Parathyroid adenoma (tissue), 2 donors: ENCODE data around the gene BTN3A1.
A peak's percentile ranks its signal among the peaks of the same experiment; 100 is the strongest.
"Not testable (repeated sequence)": the region's sequence is repeated elsewhere in the genome, so short reads cannot be mapped to it uniquely, and the experiment has no call there.

Experiments used
- H2AFZ ChIP-seq: fragments of 300-600 bp; sonication (generic); one replicate; pipeline ENCODE4 v1.7.0; 2017; ENCODE audit warnings: antibody characterized with exemption, mild to moderate bottlenecking
- H3K27ac ChIP-seq: fragments of 300-600 bp; sonication (generic); one replicate; pipeline ENCODE4 v1.7.0; 2017
- H3K27me3 ChIP-seq: fragments of 300-600 bp; sonication (generic); one replicate; pipeline ENCODE4 v1.7.0; 2017; ENCODE audit warnings: low read length; ENCODE audit not compliant: control insufficient read depth, insufficient read depth
- H3K36me3 ChIP-seq: fragments of 300-600 bp; sonication (generic); one replicate; pipeline ENCODE4 v1.7.0; 2017; ENCODE audit warnings: low read length; ENCODE audit not compliant: control insufficient read depth, insufficient read depth
- H3K4me1 ChIP-seq: fragments of 300-600 bp; sonication (generic); one replicate; pipeline ENCODE4 v1.7.0; 2017; ENCODE audit warnings: control low read depth
- H3K4me2 ChIP-seq: fragments of 300-600 bp; sonication (generic); one replicate; pipeline ENCODE4 v1.7.0; 2017; ENCODE audit warnings: low read length
- H3K4me3 ChIP-seq: fragments of 300-600 bp; sonication (generic); one replicate; pipeline ENCODE4 v1.7.0; 2017; ENCODE audit warnings: low read depth, low read length
- H3K79me2 ChIP-seq: fragments of 300-600 bp; sonication (generic); one replicate; pipeline ENCODE4 v1.7.0; 2017; ENCODE audit warnings: control low read depth
- H3K9ac ChIP-seq: fragments of 300-600 bp; sonication (generic); one replicate; pipeline ENCODE4 v1.7.0; 2017; ENCODE audit warnings: mild to moderate bottlenecking
- H3K9me3 ChIP-seq: fragments of 300-600 bp; sonication (generic); one replicate; pipeline ENCODE4 v1.7.0; 2017; ENCODE audit warnings: low read length; ENCODE audit not compliant: control insufficient read depth
- TF ChIP-seq, protein P1 (sequence below): fragments of 300-600 bp; sonication (generic); IDR thresholded peaks from one replicate; pipeline ENCODE4 v1.7.0; 2017; ENCODE audit warnings: antibody characterized with exemption, mild to moderate bottlenecking
- donor health status: primary hyperparathyroidism.

The BTN3A1 gene

DNA sequence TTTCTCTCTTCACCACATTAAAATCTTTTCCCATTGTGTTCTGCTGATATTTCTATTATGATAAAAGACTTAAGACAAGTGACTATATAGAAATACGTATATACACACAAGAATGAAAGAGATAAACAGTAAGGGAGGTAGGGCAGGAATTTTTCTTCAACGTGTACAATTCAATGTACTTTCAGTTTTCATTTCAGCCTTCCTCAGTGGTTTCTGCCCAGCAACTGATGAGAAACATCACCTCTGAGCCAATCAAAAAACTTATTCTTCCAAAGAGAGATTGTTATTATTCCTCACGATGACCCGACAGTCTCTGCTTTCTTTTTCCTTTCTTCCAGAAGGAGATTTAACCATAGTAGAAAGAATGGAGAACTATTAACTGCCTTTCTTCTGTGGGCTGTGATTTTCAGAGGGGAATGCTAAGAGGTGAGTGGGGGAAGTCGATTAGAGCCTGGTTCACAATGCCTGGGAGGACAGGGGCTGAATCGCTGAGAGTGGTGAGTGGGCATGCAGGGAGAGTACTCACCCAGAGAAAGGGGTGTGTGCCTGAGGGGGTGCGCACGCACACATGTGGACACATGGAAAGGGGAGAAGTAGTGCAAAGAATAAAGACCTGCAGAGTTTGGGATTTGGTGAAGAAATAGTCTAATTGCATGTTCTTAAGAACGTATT lies at the start of gene BTN3A1:
Gene BTN3A1, plus strand, starts transcription at position 289 of the 672 bp plus-strand sequence. CDS start 3,289 bp downstream, outside the sequence.
- Histone ChIP-seq H3K4me1 (no peaks in the 10 kb centered on the region), H3K9me3 (no peaks in the 10 kb centered on the region), H3K79me2 (no peaks in the 10 kb centered on the region), H3K27me3 (no peaks in the 10 kb centered on the region), H3K4me2 (peak within 1 kb of the TSS; percentile 88), H3K9ac (no peak within 1 kb of the TSS), H3K4me3 (peak within 1 kb of the TSS; percentile 93), H3K27ac (peak within 1 kb of the TSS; percentile 65), H2AFZ (peak within 1 kb of the TSS; percentile 79), H3K36me3 (no peaks in the 10 kb centered on the region)
- TF ChIP-seq, protein P1, sequence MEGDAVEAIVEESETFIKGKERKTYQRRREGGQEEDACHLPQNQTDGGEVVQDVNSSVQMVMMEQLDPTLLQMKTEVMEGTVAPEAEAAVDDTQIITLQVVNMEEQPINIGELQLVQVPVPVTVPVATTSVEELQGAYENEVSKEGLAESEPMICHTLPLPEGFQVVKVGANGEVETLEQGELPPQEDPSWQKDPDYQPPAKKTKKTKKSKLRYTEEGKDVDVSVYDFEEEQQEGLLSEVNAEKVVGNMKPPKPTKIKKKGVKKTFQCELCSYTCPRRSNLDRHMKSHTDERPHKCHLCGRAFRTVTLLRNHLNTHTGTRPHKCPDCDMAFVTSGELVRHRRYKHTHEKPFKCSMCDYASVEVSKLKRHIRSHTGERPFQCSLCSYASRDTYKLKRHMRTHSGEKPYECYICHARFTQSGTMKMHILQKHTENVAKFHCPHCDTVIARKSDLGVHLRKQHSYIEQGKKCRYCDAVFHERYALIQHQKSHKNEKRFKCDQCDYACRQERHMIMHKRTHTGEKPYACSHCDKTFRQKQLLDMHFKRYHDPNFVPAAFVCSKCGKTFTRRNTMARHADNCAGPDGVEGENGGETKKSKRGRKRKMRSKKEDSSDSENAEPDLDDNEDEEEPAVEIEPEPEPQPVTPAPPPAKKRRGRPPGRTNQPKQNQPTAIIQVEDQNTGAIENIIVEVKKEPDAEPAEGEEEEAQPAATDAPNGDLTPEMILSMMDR = no peak

DNA sequence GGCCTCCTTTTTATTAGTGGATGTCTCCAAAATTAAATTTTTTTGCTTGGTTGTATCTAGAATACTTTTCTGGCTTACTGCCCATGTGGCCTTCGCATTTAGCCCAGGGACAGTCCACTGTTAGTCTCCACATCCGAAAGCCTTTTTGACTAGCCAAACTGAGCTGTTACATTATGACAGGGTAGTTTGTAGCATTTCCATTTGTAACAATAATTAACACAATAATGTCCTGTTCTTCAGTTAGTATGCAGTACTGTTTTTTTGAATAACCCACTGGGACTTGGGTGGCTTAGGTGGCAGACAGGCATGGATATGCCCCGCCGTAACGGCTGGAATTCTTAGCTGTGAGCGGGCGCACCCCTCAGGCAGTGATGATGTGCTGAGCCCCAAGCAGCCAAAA lies 49.8 kb upstream of the BTN3A1 start:
- no peak overlapping the region for H3K9ac ChIP-seq
- no peaks in the 10 kb centered on the region for H3K36me3 ChIP-seq
- no peaks in the 10 kb centered on the region for H3K79me2 ChIP-seq
- no peaks in the 10 kb centered on the region for H3K27me3 ChIP-seq
- TF ChIP-seq, protein P1 = no peak
- H2AFZ ChIP-seq = no peak overlapping the region
- no peaks in the 10 kb centered on the region for H3K9me3 ChIP-seq
- no peak overlapping the region for H3K4me2 ChIP-seq
- H3K4me1 ChIP-seq = peaks cover 4% of the 10 kb centered on the region
- H3K27ac ChIP-seq = no peak overlapping the region
- no peak overlapping the region for H3K4me3 ChIP-seq

DNA sequence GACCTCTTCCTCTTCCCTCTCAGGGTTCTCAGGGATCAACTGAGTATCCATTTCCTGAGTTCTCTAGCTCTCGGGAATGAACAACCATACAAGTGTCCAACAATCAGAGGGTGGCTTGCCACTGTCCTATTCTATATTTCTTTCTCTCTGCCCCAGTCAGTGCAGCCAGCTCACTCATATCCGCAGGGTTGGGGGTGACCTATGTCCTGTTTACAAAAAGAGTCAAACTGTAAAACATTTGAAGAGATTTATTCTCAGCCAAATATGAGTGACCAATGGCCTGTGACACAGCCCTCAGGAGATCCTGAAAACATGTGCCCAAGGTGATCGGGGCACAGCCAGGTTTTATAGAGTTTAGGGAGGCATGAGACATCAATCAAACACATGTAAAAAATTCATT lies 47.9 kb upstream of the BTN3A1 start:
- Histone ChIP-seq H3K4me1 (peaks cover 4% of the 10 kb centered on the region), H3K4me2 (no peak overlapping the region), H3K79me2 (no peaks in the 10 kb centered on the region), H2AFZ (no peak overlapping the region), H3K9ac (no peak overlapping the region), H3K4me3 (no peak overlapping the region), H3K27ac (no peak overlapping the region), H3K36me3 (no peaks in the 10 kb centered on the region), H3K27me3 (no peaks in the 10 kb centered on the region), H3K9me3 (no peaks in the 10 kb centered on the region)
- TF ChIP-seq, protein P1 = no peak

DNA sequence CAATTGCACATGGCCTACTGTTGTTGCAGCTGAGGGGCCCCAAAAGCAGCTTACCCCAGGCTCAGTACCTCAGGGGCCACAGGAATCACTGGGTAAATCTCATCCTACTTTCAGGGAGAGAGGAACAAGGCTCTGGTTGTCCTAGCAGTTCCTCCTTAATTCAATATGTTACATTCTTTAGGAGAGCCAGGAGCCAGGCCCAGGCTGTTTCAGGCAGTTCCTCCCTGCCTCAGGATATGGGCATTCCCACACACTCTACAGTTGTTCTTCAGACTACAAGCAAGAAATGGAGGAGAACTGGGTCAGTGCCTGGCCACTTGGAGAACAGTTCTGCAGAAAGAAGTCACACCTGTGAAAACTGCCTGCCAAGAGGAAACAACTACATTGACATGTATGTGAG lies 46.7 kb upstream of the BTN3A1 start:
- TF ChIP-seq, protein P1 = no peak

DNA sequence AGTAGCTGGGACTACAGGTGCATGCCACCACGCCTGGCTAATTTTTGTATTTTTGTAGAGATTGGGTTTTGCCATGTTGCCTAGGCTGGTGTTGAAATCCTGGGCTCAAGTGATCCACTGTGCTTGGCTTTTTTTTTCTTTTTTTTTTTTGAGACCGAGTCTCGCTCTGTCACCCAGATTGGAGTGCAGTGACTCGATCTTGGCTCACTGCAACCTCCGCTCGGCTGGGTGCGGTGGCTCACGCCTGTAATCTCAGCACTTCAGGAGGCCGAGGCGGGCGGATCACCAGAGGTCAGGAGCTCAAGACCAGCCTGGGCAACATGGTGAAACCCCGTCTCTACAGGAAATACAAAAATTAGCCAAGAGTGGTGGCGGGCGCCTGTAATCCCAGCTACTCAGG lies 44.5 kb upstream of the BTN3A1 start:
- H3K27ac ChIP-seq, H3K4me3 ChIP-seq, H3K9me3 ChIP-seq, H2AFZ ChIP-seq, H3K79me2 ChIP-seq, H3K36me3 ChIP-seq, H3K4me2 ChIP-seq, H3K4me1 ChIP-seq, H3K27me3 ChIP-seq, H3K9ac ChIP-seq: not testable (repeated sequence)

More for the DNA sequence above, 46.7 kb upstream of the BTN3A1 start:
- Histone ChIP-seq H3K27ac (no peak overlapping the region), H2AFZ (no peak overlapping the region), H3K79me2 (no peaks in the 10 kb centered on the region), H3K4me2 (no peak overlapping the region), H3K4me1 (peaks cover 2% of the 10 kb centered on the region), H3K27me3 (no peaks in the 10 kb centered on the region), H3K9ac (no peak overlapping the region), H3K9me3 (no peaks in the 10 kb centered on the region), H3K4me3 (no peak overlapping the region), H3K36me3 (no peaks in the 10 kb centered on the region)
